ENCODE data around the gene CDKN2B-AS1.

The CDKN2B-AS1 gene

GRCh38 chr9:22073349-22073748 is 78.8 kb downstream of the CDKN2B-AS1 start:
- in situ Hi-C loops (cut with HindIII; ENCODE audit: low sequenced_read_pairs): no loop called here

GRCh38 chr9:22078081-22078480 is 83.5 kb downstream of the CDKN2B-AS1 start:
- in situ Hi-C loops (cut with HindIII; ENCODE audit: low sequenced_read_pairs): no loop called here

GRCh38 chr9:22079873-22080341 is 85.3 kb downstream of the CDKN2B-AS1 start:
- in situ Hi-C loops (cut with HindIII; ENCODE audit: low sequenced_read_pairs): no loop called here

- in situ Hi-C loops (cut with HindIII; ENCODE audit: low sequenced_read_pairs): no loop called here
Observed at GRCh38 chr9:22084336-22085035, 89.9 kb downstream of the CDKN2B-AS1 start.

GRCh38 chr9:22088053-22088716 is 93.6 kb downstream of the CDKN2B-AS1 start:
- in situ Hi-C loops (cut with HindIII; ENCODE audit: low sequenced_read_pairs): no loop called here

- in situ Hi-C loops (cut with HindIII; ENCODE audit: low sequenced_read_pairs): no loop called here
Observed at GRCh38 chr9:22088717-22089061, 94.1 kb downstream of the CDKN2B-AS1 start.

- in situ Hi-C loops (cut with HindIII; ENCODE audit: low sequenced_read_pairs): no loop called here
Observed at GRCh38 chr9:22097707-22098106, 103.1 kb downstream of the CDKN2B-AS1 start.

GRCh38 chr9:22098643-22099332 is 104.2 kb downstream of the CDKN2B-AS1 start:
- in situ Hi-C loops (cut with HindIII; ENCODE audit: low sequenced_read_pairs): no loop called here

GRCh38 chr9:22100626-22101025 is 106.0 kb downstream of the CDKN2B-AS1 start:
- in situ Hi-C loops (cut with HindIII; ENCODE audit: low sequenced_read_pairs): loop anchor here (25.0 kb wide), 1 partner anchor 162 kb away; no protein-coding TSS in a partner anchor

- in situ Hi-C loops (cut with HindIII; ENCODE audit: low sequenced_read_pairs): loop anchor here (25.0 kb wide), 1 partner anchor 160 kb away; no protein-coding TSS in a partner anchor
Observed at GRCh38 chr9:22102146-22103053, 107.8 kb downstream of the CDKN2B-AS1 start.

GRCh38 chr9:22103685-22104575 is 109.3 kb downstream of the CDKN2B-AS1 start:
- in situ Hi-C loops (cut with HindIII; ENCODE audit: low sequenced_read_pairs): loop anchor here (25.0 kb wide), 1 partner anchor 158 kb away; no protein-coding TSS in a partner anchor

GRCh38 chr9:22105005-22105722 is 110.6 kb downstream of the CDKN2B-AS1 start:
- in situ Hi-C loops (cut with HindIII; ENCODE audit: low sequenced_read_pairs): loop anchor here (25.0 kb wide), 1 partner anchor 157 kb away; no protein-coding TSS in a partner anchor

GRCh38 chr9:22107202-22108045 is 112.8 kb downstream of the CDKN2B-AS1 start:
- in situ Hi-C loops (cut with HindIII; ENCODE audit: low sequenced_read_pairs): loop anchor here (25.0 kb wide), 1 partner anchor 155 kb away; no protein-coding TSS in a partner anchor

- in situ Hi-C loops (cut with HindIII; ENCODE audit: low sequenced_read_pairs): loop anchor here (25.0 kb wide), 1 partner anchor 154 kb away; no protein-coding TSS in a partner anchor
Observed at GRCh38 chr9:22108581-22109370, 114.2 kb downstream of the CDKN2B-AS1 start.

GRCh38 chr9:22111176-22111953 is 116.8 kb downstream of the CDKN2B-AS1 start:
- in situ Hi-C loops (cut with HindIII; ENCODE audit: low sequenced_read_pairs): loop anchor here (25.0 kb wide), 1 partner anchor 151 kb away; no protein-coding TSS in a partner anchor

GRCh38 chr9:22111954-22112247 is 117.3 kb downstream of the CDKN2B-AS1 start:
- in situ Hi-C loops (cut with HindIII; ENCODE audit: low sequenced_read_pairs): loop anchor here (25.0 kb wide), 1 partner anchor 150 kb away; no protein-coding TSS in a partner anchor

Data from DLD1 (cell line).